DMS114 treated with DMSO at 0.1 percent for 48 hours (cell line): Measurements from ENCODE around the gene ACTL6B.

ENCODE experiments used
- DNase-seq: peaks from one replicate; lab custom pipeline; 2025; ENCODE audit not compliant: unreplicated experiment; lab: John Stamatoyannopoulos, UW

Gene ACTL6B

GRCh38 chr7:100602889-100603725 lies 53.1 kb downstream of the ACTL6B start:
- peak; percentile 14 for DNase-seq

- no peak for DNase-seq
Observed at GRCh38 chr7:100600730-100601038, 55.6 kb downstream of the ACTL6B start.

GRCh38 chr7:100599911-100600729 lies 56.1 kb downstream of the ACTL6B start:
- DNase-seq: no peak

- DNase-seq: no peak
Observed at GRCh38 chr7:100598425-100598824, 57.8 kb downstream of the ACTL6B start.

- no peak for DNase-seq
Observed at GRCh38 chr7:100595188-100595587, 61.1 kb downstream of the ACTL6B start.
